Activated T-cell treated with anti-CD3 and anti-CD28 coated beads for 4 hours (primary cell): Measurements from ENCODE around the gene DTX3L.

Experiments used
- DNase-seq: peaks from one replicate; pipeline ENCODE4 v3.0.0-alpha.2; 2020

Gene DTX3L

GRCh38 chr3:122564155-122564912 lies at the start of gene DTX3L, which contains the start of gene PARP9:
TSS of gene DTX3L (plus strand) at chr3:122564338. CDS start at chr3:122564427, 89 bp downstream.
TSS of gene PARP9 (minus strand) at chr3:122564300. CDS start at chr3:122559620, 4,680 bp downstream.
- peak; percentile 88 for DNase-seq

- no peak for DNase-seq
Measured at GRCh38 chr3:122515020-122515468, 49.1 kb upstream of the DTX3L start.

GRCh38 chr3:122515870-122516269 lies 48.3 kb upstream of the DTX3L start:
- no peak for DNase-seq

GRCh38 chr3:122516846-122517360 lies 47.2 kb upstream of the DTX3L start:
- no peak for DNase-seq

GRCh38 chr3:122519693-122520092 lies 44.4 kb upstream of the DTX3L start:
- DNase-seq = no peak

- no peak for DNase-seq
Measured at GRCh38 chr3:122520861-122521260, 43.3 kb upstream of the DTX3L start.

GRCh38 chr3:122523317-122523716 lies 40.8 kb upstream of the DTX3L start:
- no peak for DNase-seq

- DNase-seq = no peak
Measured at GRCh38 chr3:122530164-122530563, 34.0 kb upstream of the DTX3L start.

GRCh38 chr3:122533480-122533879 lies 30.7 kb upstream of the DTX3L start:
- DNase-seq = no peak

GRCh38 chr3:122533931-122534334 lies 30.2 kb upstream of the DTX3L start:
- no peak for DNase-seq

GRCh38 chr3:122535964-122536631 lies 28.0 kb upstream of the DTX3L start:
- DNase-seq = no peak

GRCh38 chr3:122536632-122537001 lies 27.5 kb upstream of the DTX3L start:
- no peak for DNase-seq

- DNase-seq = no peak
Measured at GRCh38 chr3:122538956-122539490, 25.1 kb upstream of the DTX3L start.

GRCh38 chr3:122546151-122546550 lies 18.0 kb upstream of the DTX3L start:
- no peak for DNase-seq

GRCh38 chr3:122548076-122548475 lies 16.1 kb upstream of the DTX3L start:
- no peak for DNase-seq

GRCh38 chr3:122548619-122549018 lies 15.5 kb upstream of the DTX3L start:
- no peak for DNase-seq

GRCh38 chr3:122553171-122553570 lies 11.0 kb upstream of the DTX3L start:
- no peak for DNase-seq

GRCh38 chr3:122555275-122556071 lies 8.7 kb upstream of the DTX3L start:
- no peak for DNase-seq

GRCh38 chr3:122557356-122557755 lies 6.8 kb upstream of the DTX3L start:
- no peak for DNase-seq

- no peak for DNase-seq
Measured at GRCh38 chr3:122558605-122559004, 5.5 kb upstream of the DTX3L start.

GRCh38 chr3:122559906-122560305 lies 4.2 kb upstream of the DTX3L start:
- no peak for DNase-seq

- DNase-seq = peak; percentile 57
Measured at GRCh38 chr3:122560680-122561079, 3.5 kb upstream of the DTX3L start.
